Progenitor cell of endocrine pancreas (in vitro differentiated cells): ENCODE data around the gene TEX48. TPM values are rescaled to one million over a fixed set of nuclear protein-coding genes. Genes with fewer than 3 reads are reported as not detected.

Source experiments
- DNase-seq: peaks from one replicate; pipeline ENCODE4 v3.0.0; 2021; ENCODE audit warnings: low spot score; ENCODE audit not compliant: unreplicated experiment
- H3K27ac Mint-ChIP-seq: 2 replicates; pipeline ENCODE4 v1.8.0; 2021; ENCODE audit warnings: mild to moderate bottlenecking, moderate library complexity, mixed read lengths
- H3K27me3 Mint-ChIP-seq: 2 replicates; pipeline ENCODE4 v1.8.0; 2021; ENCODE audit warnings: mixed read lengths
- H3K36me3 Mint-ChIP-seq: 2 replicates; pipeline ENCODE4 v1.8.0; 2022; ENCODE audit warnings: mixed read lengths; ENCODE audit not compliant: insufficient read depth
- H3K4me1 Mint-ChIP-seq: 2 replicates; pipeline ENCODE4 v1.8.0; 2021; ENCODE audit warnings: low read depth, mixed read lengths
- H3K4me3 Mint-ChIP-seq: 2 replicates; pipeline ENCODE4 v1.8.0; 2021; ENCODE audit warnings: low read depth, mild to moderate bottlenecking, moderate library complexity, mixed read lengths
- H3K9me3 Mint-ChIP-seq: 2 replicates; pipeline ENCODE4 v1.8.0; 2021; ENCODE audit warnings: low read depth, mixed read lengths
- CTCF ChIP-seq: fragments of 200-600 bp; sonication (generic); IDR thresholded peaks from one replicate; pipeline ENCODE4 v1.5.0; 2021; ENCODE audit warnings: antibody characterized with exemption, mild to moderate bottlenecking; ENCODE audit not compliant: unreplicated experiment
- total RNA-seq: library from RNA; stranded (reverse); gene quantifications from 2 replicates; pipeline ENCODE4 v1.2.1, GENCODE V29; 2021

TEX48 gene
- total RNA-seq, 1 donor from 2014 or later = not detected

GRCh38 chr9:114634387-114634786 lies 47.6 kb downstream of the TEX48 start:
- H3K27me3 Mint-ChIP-seq = no peaks in the 10 kb centered on the region
- no peak overlapping the region for H3K4me3 Mint-ChIP-seq
- TF ChIP-seq CTCF = no peak
- no peaks in the 10 kb centered on the region for H3K9me3 Mint-ChIP-seq
- no peak for DNase-seq
- no peak overlapping the region for H3K27ac Mint-ChIP-seq
- peaks cover 1% of the 10 kb centered on the region for H3K36me3 Mint-ChIP-seq
- no peaks in the 10 kb centered on the region for H3K4me1 Mint-ChIP-seq

- Mint-ChIP-seq H3K4me3 (no peak overlapping the region), H3K9me3 (no peaks in the 10 kb centered on the region), H3K4me1 (no peaks in the 10 kb centered on the region), H3K27me3 (no peaks in the 10 kb centered on the region), H3K27ac (no peak overlapping the region), H3K36me3 (peaks cover 1% of the 10 kb centered on the region)
- DNase-seq = no peak
- no peak for TF ChIP-seq CTCF
Measured at GRCh38 chr9:114633438-114634089, 48.4 kb downstream of the TEX48 start.

DNA sequence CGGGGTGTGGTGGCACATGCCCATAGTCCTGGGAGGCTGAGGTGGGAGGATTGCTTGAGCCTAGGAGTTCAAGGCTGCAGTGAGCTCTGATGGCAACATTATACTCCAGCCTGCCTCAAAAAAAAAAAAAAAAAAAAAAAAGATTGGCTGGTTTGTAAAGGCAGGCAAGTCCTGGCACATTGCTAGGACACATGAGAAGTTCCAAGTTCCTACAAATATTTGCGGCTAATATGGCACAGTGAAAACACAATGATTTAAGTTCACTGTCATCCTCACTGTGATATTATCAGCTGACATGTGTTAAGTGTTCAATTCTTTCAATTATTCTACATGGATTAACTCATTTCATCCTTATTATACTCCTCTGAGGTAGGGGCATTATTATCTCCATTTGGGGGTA lies 50.8 kb downstream of the TEX48 start:
- no peaks in the 10 kb centered on the region for H3K4me1 Mint-ChIP-seq
- no peaks in the 10 kb centered on the region for H3K27me3 Mint-ChIP-seq
- H3K4me3 Mint-ChIP-seq = no peak overlapping the region
- peaks cover 1% of the 10 kb centered on the region for H3K36me3 Mint-ChIP-seq
- no peak for DNase-seq
- no peaks in the 10 kb centered on the region for H3K9me3 Mint-ChIP-seq
- no peak for TF ChIP-seq CTCF
- no peak overlapping the region for H3K27ac Mint-ChIP-seq

GRCh38 chr9:114629563-114630090 lies 52.4 kb downstream of the TEX48 start:
- no peaks in the 10 kb centered on the region for H3K27me3 Mint-ChIP-seq
- no peak for DNase-seq
- no peaks in the 10 kb centered on the region for H3K4me1 Mint-ChIP-seq
- H3K36me3 Mint-ChIP-seq = peaks cover 1% of the 10 kb centered on the region
- no peak for TF ChIP-seq CTCF
- H3K27ac Mint-ChIP-seq = no peak overlapping the region
- no peaks in the 10 kb centered on the region for H3K9me3 Mint-ChIP-seq
- no peak overlapping the region for H3K4me3 Mint-ChIP-seq

DNA sequence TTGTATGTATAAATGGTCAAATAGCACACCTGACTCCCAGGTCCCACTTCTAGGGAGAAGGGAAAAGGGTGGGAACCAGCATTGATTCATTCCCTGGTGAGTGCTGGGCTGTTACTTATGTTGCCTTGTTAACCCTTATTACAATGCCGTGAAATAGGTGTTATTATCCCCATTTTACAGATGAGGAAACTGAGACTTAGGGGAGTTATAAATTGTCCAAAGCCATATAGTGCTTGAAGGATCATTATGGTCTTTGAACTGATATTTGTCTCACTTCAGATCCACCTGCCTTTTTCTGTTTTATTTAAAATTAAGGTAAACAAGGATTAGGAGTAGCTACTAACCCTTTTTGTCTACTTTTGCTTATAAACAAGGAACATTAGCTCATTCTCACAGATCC lies 54.4 kb downstream of the TEX48 start:
- Mint-ChIP-seq H3K4me3 (no peak overlapping the region), H3K36me3 (no peaks in the 10 kb centered on the region), H3K4me1 (no peaks in the 10 kb centered on the region), H3K27ac (no peak overlapping the region), H3K27me3 (no peaks in the 10 kb centered on the region), H3K9me3 (no peaks in the 10 kb centered on the region)
- TF ChIP-seq CTCF = no peak
- no peak for DNase-seq
